ENCODE data around the gene MACROH2A1.

Gene MACROH2A1

GRCh38 chr5:135329066-135329912 is 69.7 kb downstream of the MACROH2A1 start:
- no peak for DNase-seq

GRCh38 chr5:135328128-135328687 is 70.8 kb downstream of the MACROH2A1 start:
- no peak for DNase-seq

GRCh38 chr5:135327429-135328127 is 71.5 kb downstream of the MACROH2A1 start:
- DNase-seq = no peak

GRCh38 chr5:135326296-135327254 is 72.5 kb downstream of the MACROH2A1 start:
- no peak for DNase-seq

- DNase-seq = no peak
Measured at GRCh38 chr5:135324897-135325650, 74.0 kb downstream of the MACROH2A1 start.

- no peak for DNase-seq
Measured at GRCh38 chr5:135324160-135324559, 74.9 kb downstream of the MACROH2A1 start.

- no peak for DNase-seq
Measured at GRCh38 chr5:135323701-135324132, 75.3 kb downstream of the MACROH2A1 start.

GRCh38 chr5:135323227-135323626 is 75.8 kb downstream of the MACROH2A1 start:
- DNase-seq = no peak

- no peak for DNase-seq
Measured at GRCh38 chr5:135322744-135323143, 76.3 kb downstream of the MACROH2A1 start.

GRCh38 chr5:135322271-135322670 is 76.8 kb downstream of the MACROH2A1 start:
- DNase-seq = no peak

- DNase-seq = no peak
Measured at GRCh38 chr5:135320718-135321484, 78.1 kb downstream of the MACROH2A1 start.

GRCh38 chr5:135319928-135320606 is 79.0 kb downstream of the MACROH2A1 start:
- no peak for DNase-seq

- no peak for DNase-seq
Measured at GRCh38 chr5:135319458-135319857, 79.6 kb downstream of the MACROH2A1 start.

GRCh38 chr5:135318924-135319323 is 80.1 kb downstream of the MACROH2A1 start:
- DNase-seq = no peak

GRCh38 chr5:135318037-135318436 is 81.0 kb downstream of the MACROH2A1 start:
- no peak for DNase-seq

- no peak for DNase-seq
Measured at GRCh38 chr5:135317286-135317685, 81.7 kb downstream of the MACROH2A1 start.

- DNase-seq = no peak
Measured at GRCh38 chr5:135315386-135315785, 83.6 kb downstream of the MACROH2A1 start.

GRCh38 chr5:135313946-135314345 is 85.1 kb downstream of the MACROH2A1 start:
- DNase-seq = no peak

GRCh38 chr5:135313405-135313804 is 85.6 kb downstream of the MACROH2A1 start:
- no peak for DNase-seq

- no peak for DNase-seq
Measured at GRCh38 chr5:135312255-135312935, 86.6 kb downstream of the MACROH2A1 start.
